Ovary (tissue), 1 donor: ENCODE measurements around the gene ITGAX.

Source experiments
- EP300 ChIP-seq: sonication (generic); formaldehyde crosslinking; IDR thresholded peaks from one replicate; pipeline ENCODE4 v1.6.1; 2017; ENCODE audit warnings: antibody characterized with exemption
- POLR2A ChIP-seq: fragments of 450-650 bp; IDR thresholded peaks from one replicate; pipeline ENCODE4 v1.6.1; 2017; ENCODE audit warnings: antibody characterized with exemption, mild to moderate bottlenecking, moderate library complexity

DNA sequence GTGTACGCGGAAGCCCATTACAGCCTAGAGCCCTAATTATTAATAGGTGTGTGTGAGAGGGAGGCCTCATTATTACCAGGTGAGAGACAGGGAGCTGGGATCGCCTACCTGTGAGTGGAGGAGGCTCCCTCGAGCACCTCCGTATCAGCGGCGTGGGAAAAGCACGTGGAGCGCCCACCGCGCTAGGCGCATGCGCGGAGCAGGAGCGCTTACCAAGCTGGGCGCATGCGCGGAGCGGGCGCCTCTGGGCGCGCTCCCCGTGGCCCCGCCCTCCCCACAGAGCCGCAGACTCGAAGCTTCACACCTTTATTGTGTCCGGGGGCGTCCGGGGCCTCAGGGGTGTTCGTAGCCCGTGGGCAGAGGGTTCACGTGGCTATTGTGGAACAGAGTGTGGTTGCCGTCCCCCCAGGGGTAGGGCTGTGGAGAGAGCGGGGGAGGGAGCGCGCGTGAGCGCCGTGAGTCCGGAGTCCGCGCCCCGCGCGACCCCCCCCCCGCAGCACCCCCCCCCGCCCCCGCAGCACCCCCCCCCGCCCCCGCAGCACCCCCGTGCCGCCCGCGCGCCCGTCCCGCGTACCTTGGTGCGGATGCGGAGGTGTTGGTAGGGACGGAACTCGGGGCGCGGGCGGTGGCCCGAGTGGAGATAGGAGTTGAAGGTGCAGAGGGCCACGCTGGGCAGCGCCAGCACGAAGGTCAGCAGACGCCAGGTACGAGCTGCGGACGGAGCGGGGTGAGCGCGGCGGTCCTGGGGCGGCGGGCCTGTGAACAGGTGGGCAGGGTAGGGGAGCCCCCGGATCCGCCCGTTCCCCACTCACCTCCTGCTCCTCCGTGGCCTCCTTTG lies 72.7 kb downstream of the ITGAX start:
- no peak for TF ChIP-seq POLR2A
- no peak for TF ChIP-seq EP300
